HS-27A (cell line): ENCODE data around the gene VAT1.

Experiments
- DNase-seq: peaks from one replicate; pipeline ENCODE4 v3.0.0-alpha.2; 2012; ENCODE audit warnings: low read depth, missing footprints

The VAT1 gene

GRCh38 chr17:43027091-43028032, 5.2 kb upstream of the VAT1 start:
- no peak for DNase-seq

GRCh38 chr17:43026595-43026994, 4.4 kb upstream of the VAT1 start:
- DNase-seq: no peak

- no peak for DNase-seq
Observed at GRCh38 chr17:43025766-43026537, 3.8 kb upstream of the VAT1 start.

GRCh38 chr17:43025290-43025657, 3.1 kb upstream of the VAT1 start:
- DNase-seq: no peak

GRCh38 chr17:43024407-43025289, 2.5 kb upstream of the VAT1 start, which contains the start of gene RND2:
TSS of gene RND2 (plus strand) at chr17:43025231. CDS start at chr17:43025348, 117 bp downstream.
- DNase-seq: no peak

GRCh38 chr17:43020789-43021740, 1.1 kb downstream of the VAT1 start:
- DNase-seq: no peak

- DNase-seq: no peak
Observed at GRCh38 chr17:43020030-43020621, 2.1 kb downstream of the VAT1 start.

GRCh38 chr17:43019418-43019817, 2.8 kb downstream of the VAT1 start:
- DNase-seq: no peak

GRCh38 chr17:43018932-43019331, 3.3 kb downstream of the VAT1 start:
- no peak for DNase-seq

- no peak for DNase-seq
Observed at GRCh38 chr17:43018008-43018853, 4.0 kb downstream of the VAT1 start.

- DNase-seq: no peak
Observed at GRCh38 chr17:43016216-43016615, 6.0 kb downstream of the VAT1 start.

GRCh38 chr17:43015579-43015978, 6.6 kb downstream of the VAT1 start:
- DNase-seq: no peak

GRCh38 chr17:43014649-43015542, 7.3 kb downstream of the VAT1 start:
- DNase-seq: no peak

- no peak for DNase-seq
Observed at GRCh38 chr17:43014020-43014648, 8.1 kb downstream of the VAT1 start.

GRCh38 chr17:43013296-43013695, 8.9 kb downstream of the VAT1 start:
- no peak for DNase-seq

GRCh38 chr17:43011728-43012472, 10.3 kb downstream of the VAT1 start:
- no peak for DNase-seq

- no peak for DNase-seq
Observed at GRCh38 chr17:43010667-43011308, 11.4 kb downstream of the VAT1 start.
